Right lobe of liver (tissue), 6 donors: ENCODE results near the gene PPAN. TPM values are rescaled to one million over a fixed set of nuclear protein-coding genes. Genes with fewer than 3 reads are reported as not detected.

ENCODE experiments used
- ATAC-seq, 4 donors: fragments of 200-7000 bp; cut with Tn5 transposase; one replicate each; pipeline ENCODE4 v1.9.1; 2020; ENCODE audit warnings: mild to moderate bottlenecking in 4 of 4, moderate library complexity in 4 of 4
- DNase-seq, 3 donors: peaks; one replicate each; pipeline ENCODE4 v3.0.0-alpha.2; 2020
- H3K27ac ChIP-seq, 3 donors: fragments of 200-600 bp; one replicate each; pipeline ENCODE4 v1.8.0; 2022
- H3K27me3 ChIP-seq, 2 donors: fragments of 200-600 bp; one replicate each; pipeline ENCODE4 v1.8.0; 2022
- H3K36me3 ChIP-seq, 4 donors: fragments of 200-600 bp; sonication (generic) in 1 of 4; one replicate each; pipeline versions ENCODE4 v1.5.1 to v1.8.0; 2017 to 2022; ENCODE audit warnings: control low read depth in 1 of 4
- H3K4me1 ChIP-seq, 4 donors: fragments of 200-600 bp; sonication (generic) in 1 of 4; one replicate each; pipeline versions ENCODE4 v1.5.1 to v1.8.0; 2017 to 2022; ENCODE audit warnings: control low read depth in 1 of 4
- H3K4me3 ChIP-seq, 3 donors: fragments of 200-600 bp; one replicate each; pipeline ENCODE4 v1.8.0; 2022
- H3K9me3 ChIP-seq, 4 donors: fragments of 200-600 bp; sonication (generic) in 1 of 4; one replicate each; pipeline versions ENCODE4 v1.5.1 to v1.8.0; 2017 to 2022; ENCODE audit warnings: control low read depth in 1 of 4
- CTCF ChIP-seq, 4 donors: fragments of 200-600 bp in 3 of 4; fragments of 450-650 bp in 1 of 4; IDR thresholded peaks; one replicate each; pipeline versions ENCODE4 v1.5.1 to v1.8.0; 2016 to 2022; ENCODE audit warnings: antibody characterized with exemption in 4 of 4, mild to moderate bottlenecking in 2 of 4
- POLR2A ChIP-seq: fragments of 450-650 bp; IDR thresholded peaks from one replicate; pipeline ENCODE4 v1.6.1; 2017; ENCODE audit warnings: antibody characterized with exemption, mild to moderate bottlenecking
- WGBS: methylation state at CpG from one replicate; pipeline ENCODE4 v1.1.6; 2018; ENCODE audit warnings: low coverage, low lambda C conversion rate; ENCODE audit not compliant: insufficient coverage; ENCODE audit errors: missing lambda C conversion rate; 5-methylcytosine and 5-hydroxymethylcytosine counted together
- intact Hi-C, 2 donors: fragments of 100-400 bp; cut with DNase I; formaldehyde crosslinking; loops; one replicate each; pipeline versions ENCODE4 v1.11.2 to v1.14.1; 2022
- total RNA-seq, 6 experiments: library from RNA; depleted of rRNA in 2 of 6; stranded (reverse); fragments of >200 nt in 2 of 6; fragmentation: NEBNext Ultra II Directional in 3 of 6; extraction: Animal tissue kit (Norgen Biotek cat#: 25700) in 3 of 6; gene quantifications; one replicate each; pipeline versions ENCODE4 v1.1.0 to v1.2.4, GENCODE V29; 2016 to 2023
- donor health status: DM: no; HTN: yes; CAD: no.
- donor health status: DM: no; HTN: no; CAD: no.
- donor health status: DM: no; HTN: no; CAD: no.
- donor health status: DM: no; HTN: yes; CAD: no.
- donor health status: DM: no; HTN: yes; CAD: no.

Gene PPAN
- total RNA-seq, 6 experiments from 2014 or later = 11.2 to 19.9 (median 18.4) TPM

- ATAC-seq (peak in 3 of 4 donors; percentile 1 to 7 (median 3)), DNase-seq (no peak)
- no peak for TF ChIP-seq POLR2A
- TF ChIP-seq CTCF (IDR thresholded peaks at IDR 0.05) = no peak
- Histone ChIP-seq H3K4me1 (no peaks in the 10 kb centered on the region), H3K36me3 (peaks cover 0 to 69% (median 29%) of the 10 kb centered on the region in 4 donors), H3K4me3 (no peak overlapping the region), H3K27ac (no peak overlapping the region), H3K9me3 (no peaks in the 10 kb centered on the region), H3K27me3 (no peaks in the 10 kb centered on the region)
- no CpG with 5 or more reads among the region's 19 CpGs for WGBS
- intact Hi-C loops = no loop called here
Observed at GRCh38 chr19:10113592-10113963, 7.4 kb downstream of the PPAN start.

- ATAC-seq = peak in 1 of 4 donors; percentile 2
- intact Hi-C loops = no loop called here
- DNase-seq = no peak
- Histone ChIP-seq H3K4me3 (no peak overlapping the region), H3K36me3 (peaks cover 0 to 65% (median 26%) of the 10 kb centered on the region in 4 donors), H3K27ac (no peak overlapping the region), H3K4me1 (peaks cover 0 to 4% (median 0%) of the 10 kb centered on the region in 4 donors), H3K9me3 (no peaks in the 10 kb centered on the region), H3K27me3 (no peaks in the 10 kb centered on the region)
- WGBS = no CpG with 5 or more reads among the region's 43 CpGs
- TF ChIP-seq POLR2A = peak; percentile 29
- no peak for TF ChIP-seq CTCF (IDR thresholded peaks at IDR 0.05)
Observed at GRCh38 chr19:10113964-10114650, 7.9 kb downstream of the PPAN start.

- no peak for TF ChIP-seq CTCF (IDR thresholded peaks at IDR 0.05)
- TF ChIP-seq POLR2A = peak; percentile 1
- H3K36me3 ChIP-seq = peaks cover 0 to 58% (median 20%) of the 10 kb centered on the region in 4 donors
- H3K9me3 ChIP-seq = no peaks in the 10 kb centered on the region
- peak in 1 of 3 donors; percentile 53 for DNase-seq
- no peaks in the 10 kb centered on the region for H3K27me3 ChIP-seq
- peaks cover 0 to 5% (median 0%) of the 10 kb centered on the region in 4 donors for H3K4me1 ChIP-seq
- intact Hi-C loops = no loop called here
- peak in 1 of 4 donors; percentile 1 for ATAC-seq
- no peak overlapping the region for H3K4me3 ChIP-seq
- 81% methylated on average over 16 of the region's 26 CpGs for WGBS
- H3K27ac ChIP-seq = no peak overlapping the region
Observed at GRCh38 chr19:10114651-10115391, 8.7 kb downstream of the PPAN start.

- DNase-seq (no peak), ATAC-seq (no peak)
- WGBS = 88% methylated on average over 20 of the region's 45 CpGs
- no peak overlapping the region for H3K4me3 ChIP-seq
- peaks cover 0 to 50% (median 14%) of the 10 kb centered on the region in 4 donors for H3K36me3 ChIP-seq
- H3K27ac ChIP-seq = no peak overlapping the region
- H3K27me3 ChIP-seq = no peaks in the 10 kb centered on the region
- TF ChIP-seq CTCF (IDR thresholded peaks at IDR 0.05) (no peak), POLR2A (no peak)
- no peaks in the 10 kb centered on the region for H3K9me3 ChIP-seq
- H3K4me1 ChIP-seq = peaks cover 0 to 5% (median 0%) of the 10 kb centered on the region in 4 donors
- intact Hi-C loops = no loop called here
Observed at GRCh38 chr19:10115392-10116084, 9.4 kb downstream of the PPAN start.
